Measurements from ENCODE around the gene MTR.

GRCh38 chr1:236948381-236948780 is 153.3 kb downstream of the MTR start:
- no peak for TF ChIP-seq TAF1 (IDR thresholded peaks at IDR 0.05; ENCODE audit: low read depth)
- TF ChIP-seq REST (IDR thresholded peaks at IDR 0.05; ENCODE audit: low read depth): no peak
- no peak for TF ChIP-seq YY1 (IDR thresholded peaks at IDR 0.05; ENCODE audit: low read depth)
- TF ChIP-seq NFIC (IDR thresholded peaks at IDR 0.05): no peak
- no peak for TF ChIP-seq TCF12 (IDR thresholded peaks at IDR 0.05; ENCODE audit: low read depth)
- TF ChIP-seq TEAD4 (IDR thresholded peaks at IDR 0.05): no peak
- TF ChIP-seq EP300 (IDR thresholded peaks at IDR 0.05; ENCODE audit: borderline replicate concordance): no peak
- TF ChIP-seq CREB1 (IDR thresholded peaks at IDR 0.05; ENCODE audit: low read depth): no peak
